NB4 (cell line): Measurements from ENCODE around the gene PDE4D.

ENCODE experiments used
- DNase-seq: peaks from one replicate; pipeline ENCODE4 v3.0.0; 2010; ENCODE audit warnings: low read depth
- H3K4me3 ChIP-seq: one replicate; pipeline ENCODE4 v1.5.1; 2011; ENCODE audit warnings: mild to moderate bottlenecking, low read depth, low read length, moderate library complexity
- MYC ChIP-seq: IDR thresholded peaks from 2 replicates; pipeline ENCODE4 v1.6.1; 2011; ENCODE audit warnings: low read depth, low read length
- POLR2A ChIP-seq: IDR thresholded peaks from 2 replicates; pipeline ENCODE4 v1.6.1; 2011; ENCODE audit warnings: mild to moderate bottlenecking; ENCODE audit not compliant: insufficient read length; ENCODE audit errors: extremely low read depth
- TF ChIP-seq, protein P1 (sequence below): IDR thresholded peaks from one replicate; pipeline ENCODE4 v1.5.1; 2012; ENCODE audit warnings: low read depth, low read length
- TF ChIP-seq, protein P2 (sequence below): IDR thresholded peaks from 2 replicates; pipeline ENCODE4 v1.6.1; 2011; ENCODE audit warnings: low read depth, low read length

Gene PDE4D

DNA sequence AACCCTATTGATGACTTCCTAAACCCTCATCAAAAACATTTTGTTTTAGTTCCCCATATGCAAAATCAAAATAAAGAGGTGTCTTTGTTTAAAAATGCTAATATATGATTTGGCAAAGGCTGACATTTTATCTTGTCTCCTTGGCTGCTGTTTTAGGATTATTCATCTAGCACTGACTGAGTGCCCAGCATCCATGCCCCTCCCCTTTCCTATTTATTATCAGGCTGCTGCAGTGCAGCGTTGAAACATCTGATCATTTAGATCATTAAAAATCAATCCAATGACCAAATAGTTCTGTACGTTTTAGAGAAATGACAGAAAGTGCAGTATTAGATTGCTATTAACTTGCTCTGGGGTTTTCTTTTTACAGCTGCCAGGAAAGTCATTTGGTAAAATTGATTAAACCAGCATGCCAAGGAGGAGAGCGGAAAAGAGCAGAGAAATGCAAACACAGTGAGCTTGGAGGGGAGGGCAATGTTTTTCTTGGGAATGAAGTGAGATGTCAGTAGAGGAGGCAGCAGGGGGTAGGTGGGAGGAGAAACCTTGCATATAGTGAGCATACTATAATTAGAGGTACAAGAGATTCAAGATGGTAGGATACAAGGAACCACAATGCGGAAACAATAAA, 286.3 kb downstream of the PDE4D start:
- TF ChIP-seq MYC = no peak
- TF ChIP-seq POLR2A = no peak
- TF ChIP-seq, protein P1, sequence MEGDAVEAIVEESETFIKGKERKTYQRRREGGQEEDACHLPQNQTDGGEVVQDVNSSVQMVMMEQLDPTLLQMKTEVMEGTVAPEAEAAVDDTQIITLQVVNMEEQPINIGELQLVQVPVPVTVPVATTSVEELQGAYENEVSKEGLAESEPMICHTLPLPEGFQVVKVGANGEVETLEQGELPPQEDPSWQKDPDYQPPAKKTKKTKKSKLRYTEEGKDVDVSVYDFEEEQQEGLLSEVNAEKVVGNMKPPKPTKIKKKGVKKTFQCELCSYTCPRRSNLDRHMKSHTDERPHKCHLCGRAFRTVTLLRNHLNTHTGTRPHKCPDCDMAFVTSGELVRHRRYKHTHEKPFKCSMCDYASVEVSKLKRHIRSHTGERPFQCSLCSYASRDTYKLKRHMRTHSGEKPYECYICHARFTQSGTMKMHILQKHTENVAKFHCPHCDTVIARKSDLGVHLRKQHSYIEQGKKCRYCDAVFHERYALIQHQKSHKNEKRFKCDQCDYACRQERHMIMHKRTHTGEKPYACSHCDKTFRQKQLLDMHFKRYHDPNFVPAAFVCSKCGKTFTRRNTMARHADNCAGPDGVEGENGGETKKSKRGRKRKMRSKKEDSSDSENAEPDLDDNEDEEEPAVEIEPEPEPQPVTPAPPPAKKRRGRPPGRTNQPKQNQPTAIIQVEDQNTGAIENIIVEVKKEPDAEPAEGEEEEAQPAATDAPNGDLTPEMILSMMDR = no peak
- TF ChIP-seq, protein P2, sequence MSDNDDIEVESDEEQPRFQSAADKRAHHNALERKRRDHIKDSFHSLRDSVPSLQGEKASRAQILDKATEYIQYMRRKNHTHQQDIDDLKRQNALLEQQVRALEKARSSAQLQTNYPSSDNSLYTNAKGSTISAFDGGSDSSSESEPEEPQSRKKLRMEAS = no peak
- no peak for DNase-seq
- no peak overlapping the region for H3K4me3 ChIP-seq

DNA sequence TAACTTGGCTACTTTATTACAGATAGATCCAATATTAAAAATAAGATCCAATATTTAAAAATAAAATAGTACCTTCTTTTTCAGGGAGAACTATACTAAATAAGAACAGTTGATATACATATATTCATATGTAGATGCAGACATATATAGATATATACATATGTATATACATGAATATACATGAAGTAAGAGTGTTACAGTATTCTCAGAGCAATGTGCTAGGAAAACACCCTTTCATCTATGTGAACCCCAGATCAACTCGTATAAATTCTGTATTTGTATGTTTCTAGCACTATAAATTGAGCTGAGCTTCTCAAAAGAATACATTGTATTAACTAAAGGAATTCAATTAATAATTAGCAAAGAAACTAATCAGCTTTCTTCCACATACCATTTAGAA, 287.6 kb downstream of the PDE4D start:
- no peak overlapping the region for H3K4me3 ChIP-seq
- DNase-seq = no peak
- TF ChIP-seq, protein P2 = no peak
- TF ChIP-seq MYC = no peak
- TF ChIP-seq POLR2A = no peak
- TF ChIP-seq, protein P1 = no peak

DNA sequence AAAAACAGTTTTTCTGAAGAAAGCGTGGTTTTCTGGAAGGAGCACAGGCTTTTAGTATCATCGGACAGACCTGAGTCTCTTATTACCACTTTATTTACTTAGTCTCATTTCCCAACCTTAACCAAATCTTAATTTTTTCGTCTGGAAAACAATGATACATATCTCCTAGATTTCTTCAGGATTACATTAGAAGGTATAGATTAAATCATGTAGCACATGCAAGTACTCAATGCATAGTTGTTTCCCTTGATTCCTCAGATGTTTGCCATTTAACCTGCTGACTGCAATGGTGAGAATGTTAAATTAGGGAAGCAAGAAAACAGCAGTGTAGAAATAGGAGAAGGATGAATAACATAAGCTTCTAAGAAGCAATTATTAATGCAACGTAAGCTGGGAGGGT, 289.4 kb downstream of the PDE4D start:
- no peak overlapping the region for H3K4me3 ChIP-seq
- DNase-seq = no peak
- TF ChIP-seq, protein P1 = no peak
- no peak for TF ChIP-seq POLR2A
- TF ChIP-seq, protein P2 = no peak
- TF ChIP-seq MYC = no peak

DNA sequence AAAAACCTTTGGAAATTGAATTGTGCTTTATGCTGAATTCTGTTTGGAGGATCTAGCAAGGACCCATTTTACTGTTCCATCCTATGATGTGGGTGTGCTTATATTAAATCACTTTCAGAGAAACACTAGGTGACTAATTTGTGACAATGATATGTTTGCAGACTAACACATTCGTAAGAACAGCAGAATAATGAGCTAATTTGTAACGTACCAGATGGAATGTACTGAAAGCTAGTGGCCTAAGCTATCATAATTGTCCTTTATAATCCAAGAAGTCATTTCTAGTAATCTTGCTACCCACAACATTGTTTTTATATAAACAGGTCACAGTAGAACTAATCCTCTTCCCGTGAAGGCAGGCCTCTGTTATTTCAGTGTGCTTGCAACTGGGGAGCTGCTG, 292.5 kb downstream of the PDE4D start:
- TF ChIP-seq, protein P1 = no peak
- TF ChIP-seq, protein P2 = no peak
- TF ChIP-seq MYC (no peak), POLR2A (no peak)
- DNase-seq = no peak
- no peak overlapping the region for H3K4me3 ChIP-seq

DNA sequence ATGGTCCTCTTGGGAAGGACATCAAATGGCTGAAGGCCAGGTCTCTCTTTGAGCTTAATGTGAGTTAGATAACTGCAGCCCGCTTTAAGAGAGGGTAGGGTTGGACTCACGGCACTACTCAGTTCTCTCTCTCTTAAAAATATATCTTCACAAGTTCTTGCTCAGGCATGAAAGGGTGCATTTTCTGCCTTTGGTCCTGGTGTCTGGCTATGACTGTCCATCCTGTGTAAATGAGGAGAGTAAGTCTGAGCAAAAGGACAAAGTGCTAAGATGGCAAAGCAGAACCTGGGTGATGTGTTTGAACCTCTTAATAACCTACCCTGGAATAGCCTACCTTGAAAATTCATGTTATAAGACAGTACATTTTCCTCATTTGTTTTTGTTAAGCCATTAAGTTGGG, 293.4 kb downstream of the PDE4D start:
- H3K4me3 ChIP-seq = no peak overlapping the region
- TF ChIP-seq MYC (no peak), POLR2A (no peak)
- TF ChIP-seq, protein P1 = no peak
- TF ChIP-seq, protein P2 = no peak
- DNase-seq = no peak
